NCI-H146 (cell line): ENCODE data around the gene DAAM2.

Experiments
- DNase-seq: peaks from one replicate; lab custom pipeline; 2025; lab: John Stamatoyannopoulos, UW

The DAAM2 gene

DNA sequence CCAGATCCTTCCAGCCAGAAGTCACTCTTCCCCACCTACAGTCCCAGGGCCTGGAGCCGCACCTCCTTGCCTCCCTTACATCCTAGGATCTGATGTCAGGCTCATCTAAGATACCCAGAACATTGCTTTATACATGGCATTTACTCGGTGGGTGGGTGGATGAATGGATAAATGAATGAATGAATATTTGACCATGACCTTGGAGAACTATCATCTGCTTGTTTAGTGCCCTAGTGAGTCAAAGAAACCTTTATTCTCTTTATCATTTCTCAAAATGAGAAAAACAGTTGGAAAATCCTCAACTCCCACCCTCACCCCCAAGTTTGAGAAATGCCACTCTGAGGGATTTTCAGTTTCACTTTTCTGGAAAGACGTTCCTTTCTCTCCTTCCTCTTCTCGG, 56.0 kb downstream of the DAAM2 start:
- DNase-seq, result no peak

DNA sequence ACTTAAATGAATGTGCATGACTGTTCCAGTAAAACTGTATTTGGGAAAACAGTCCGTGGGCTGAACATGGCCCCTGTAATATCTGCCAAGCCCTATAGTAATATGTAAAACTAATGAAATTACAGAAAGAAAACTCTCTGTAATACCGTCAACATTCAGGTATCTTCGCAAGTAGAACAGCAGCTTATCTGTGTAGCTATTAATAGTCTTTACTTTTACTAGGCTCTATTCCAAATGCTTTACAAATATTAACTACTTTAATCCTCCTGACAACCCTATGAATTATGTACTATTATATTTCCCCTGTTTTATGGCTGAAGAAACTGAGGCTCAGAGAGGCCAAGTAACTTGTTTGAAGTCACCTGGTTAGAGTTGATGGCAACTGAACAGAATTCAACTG, 57.1 kb downstream of the DAAM2 start:
- no peak for DNase-seq

DNA sequence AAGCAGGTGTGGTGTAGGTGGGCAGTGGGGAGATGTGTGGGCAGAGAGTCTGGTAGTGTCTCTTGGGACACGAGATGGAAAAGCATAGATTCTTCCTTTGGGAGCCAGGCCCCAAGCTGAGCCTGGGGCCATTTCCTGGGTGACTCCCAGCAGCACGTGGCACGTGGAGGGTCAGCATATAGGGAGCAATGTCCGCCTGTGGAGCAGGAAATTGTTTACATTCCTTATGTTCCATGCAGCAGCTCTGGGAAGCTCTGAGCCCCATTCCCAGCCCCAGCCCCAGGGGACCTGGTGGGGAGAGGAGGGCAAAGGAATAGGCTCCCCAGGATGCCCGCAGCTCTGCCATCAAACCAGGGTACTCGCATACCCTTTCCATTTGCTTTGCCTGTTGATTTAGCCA, 57.6 kb downstream of the DAAM2 start:
- DNase-seq, result no peak

DNA sequence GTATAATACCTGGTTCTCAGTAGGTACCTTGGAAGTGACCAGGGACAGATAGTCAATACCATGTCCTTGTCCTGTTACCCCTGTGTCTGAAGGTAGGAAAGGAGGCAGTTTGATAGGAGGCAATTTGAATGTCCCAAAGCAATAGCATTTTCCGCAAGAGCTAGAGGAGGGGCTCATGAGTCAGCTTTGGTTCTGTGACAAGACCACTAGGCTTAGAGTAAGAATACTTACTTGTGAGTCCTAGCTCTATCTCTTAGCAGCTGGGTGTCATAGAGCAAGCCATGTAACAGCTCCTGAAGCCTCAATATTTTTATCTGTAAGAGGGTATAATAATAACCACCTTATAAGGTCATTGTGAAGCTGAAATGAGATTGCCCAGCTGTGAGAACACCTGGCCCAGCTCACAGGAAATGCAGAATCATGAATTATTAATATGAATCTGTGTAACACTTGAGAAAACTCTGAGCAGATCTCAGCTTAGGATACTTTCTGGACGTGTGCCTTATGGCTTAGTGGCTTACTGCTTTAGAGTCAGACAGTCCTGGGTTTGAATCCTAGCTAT, 58.6 kb downstream of the DAAM2 start:
- no peak for DNase-seq

DNA sequence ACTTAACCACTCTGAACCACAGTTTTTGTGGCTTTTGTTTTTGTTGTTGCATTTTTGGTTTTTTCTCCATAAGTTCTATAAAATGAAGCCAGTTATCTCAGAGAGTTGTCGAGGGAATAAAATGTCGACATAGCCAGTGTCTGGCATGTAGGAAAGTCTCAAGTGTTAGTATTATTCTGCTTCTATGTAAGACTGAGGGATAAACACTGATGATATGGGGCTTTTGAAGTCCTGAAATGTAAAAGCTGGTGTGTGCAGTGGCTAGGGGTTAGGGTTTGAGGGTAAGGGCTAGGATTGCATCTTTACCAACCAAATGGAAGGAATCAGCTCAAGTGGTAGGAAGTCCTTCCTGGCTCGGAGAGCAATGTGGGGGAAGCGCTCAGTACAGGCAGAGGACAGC, 59.2 kb downstream of the DAAM2 start:
- no peak for DNase-seq

DNA sequence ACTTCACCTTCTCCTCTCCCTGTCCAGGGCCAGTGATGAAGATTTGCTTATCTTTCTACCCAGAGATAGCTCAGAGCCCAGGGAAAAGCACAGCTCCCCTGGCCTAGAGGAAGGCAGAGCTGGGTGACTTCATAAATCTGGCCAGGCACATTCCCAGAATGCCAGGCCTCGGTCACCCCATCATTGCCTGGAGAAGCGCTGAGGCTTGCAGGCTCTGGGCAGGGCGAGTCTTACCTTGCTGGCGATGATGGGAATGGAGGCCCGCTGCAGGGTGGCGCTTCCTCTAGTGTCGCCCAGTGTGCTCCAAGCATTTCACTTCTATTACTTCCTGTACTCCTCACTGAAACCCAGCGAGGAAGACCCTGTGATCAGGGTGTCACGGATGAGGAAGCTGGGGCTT, 60.1 kb downstream of the DAAM2 start:
- no peak for DNase-seq

DNA sequence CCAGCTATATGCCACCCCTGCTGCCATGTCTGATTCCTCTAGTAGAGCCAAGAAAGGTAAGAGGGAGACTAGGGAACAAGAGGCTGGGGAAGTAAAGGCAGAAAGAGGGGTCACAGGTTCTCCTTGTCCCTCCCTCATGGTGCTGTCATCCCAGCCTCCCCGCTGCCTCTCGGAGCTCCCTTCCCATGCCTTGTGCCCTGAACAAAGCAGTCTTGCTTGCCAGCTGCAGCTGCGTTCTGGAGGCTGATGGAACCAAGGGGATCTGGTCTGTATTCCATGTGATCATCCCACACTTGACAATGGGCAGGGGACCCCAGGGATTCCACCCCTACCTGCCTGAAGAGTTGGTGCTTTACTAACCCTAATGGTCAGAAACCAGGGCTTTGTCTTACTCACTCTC, 61.4 kb downstream of the DAAM2 start:
- DNase-seq, result no peak

DNA sequence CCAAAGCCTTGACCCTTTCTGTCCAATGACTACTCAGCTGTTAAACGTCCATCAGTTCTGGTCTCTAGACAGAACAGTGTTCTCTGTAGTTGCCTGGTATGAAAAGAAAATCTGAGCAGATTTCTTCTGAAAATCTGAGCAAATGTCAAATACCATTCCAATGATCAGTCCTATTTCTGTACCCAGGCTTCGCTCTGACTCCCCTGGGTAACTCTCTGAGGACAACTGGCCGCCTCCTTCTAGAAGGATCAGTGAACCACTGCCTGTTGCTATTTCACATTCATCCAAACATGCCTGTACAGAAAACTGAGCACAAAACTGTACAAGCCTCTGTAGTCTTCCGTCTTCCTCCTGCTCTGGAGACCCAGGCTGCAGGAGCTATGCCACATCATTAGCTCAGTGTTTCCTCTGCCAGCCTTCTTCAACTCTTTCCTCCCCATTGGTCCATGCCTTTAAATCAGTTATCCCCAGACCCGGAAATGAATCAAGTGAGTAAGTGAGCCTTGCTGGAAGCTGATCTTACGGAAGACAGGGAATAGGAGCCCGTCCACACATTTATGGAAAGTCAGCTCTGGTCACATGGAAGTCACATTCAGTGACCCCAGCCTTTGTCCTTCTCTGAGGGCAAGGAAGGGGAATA, 63.3 kb downstream of the DAAM2 start:
- DNase-seq, result no peak

DNA sequence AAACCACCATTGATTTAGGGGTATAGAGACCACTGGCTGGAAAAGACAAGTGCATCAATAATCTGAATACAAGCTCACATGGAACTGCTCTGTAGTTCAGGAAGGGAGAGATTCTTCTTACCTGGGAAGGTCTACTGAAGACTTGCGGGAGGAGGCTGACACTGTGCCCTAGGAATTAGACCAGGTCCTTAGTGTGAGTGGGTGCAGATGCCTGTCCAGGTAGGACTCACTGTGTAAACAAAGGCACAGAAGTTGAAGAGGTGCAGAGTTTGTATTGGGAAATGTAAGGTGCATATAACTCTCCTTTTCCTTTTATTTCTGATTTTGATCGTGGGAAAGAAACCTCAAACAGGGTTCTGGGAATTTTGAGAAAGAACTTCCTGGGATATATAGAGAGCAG, 66.8 kb downstream of the DAAM2 start:
- DNase-seq, result no peak

DNA sequence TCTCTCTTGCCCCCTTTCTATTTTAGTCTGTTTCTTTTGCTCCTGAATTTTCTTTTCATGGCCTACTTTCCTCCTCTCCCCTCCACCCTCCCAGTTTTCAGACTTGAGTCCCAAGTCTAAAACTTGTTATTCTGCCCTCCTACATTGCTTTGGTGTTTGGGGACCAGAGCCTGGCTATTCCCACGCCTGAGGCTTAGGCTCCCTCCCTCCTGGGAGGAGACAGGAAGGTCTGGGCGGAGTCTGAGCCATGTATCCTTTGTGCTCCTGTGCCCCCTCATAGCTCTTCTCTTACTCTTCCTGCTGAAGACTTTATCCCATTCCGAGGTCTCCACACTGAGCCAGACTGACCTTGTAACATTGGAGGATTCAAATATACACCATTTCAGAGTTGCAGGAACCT, 69.5 kb downstream of the DAAM2 start:
- no peak for DNase-seq

DNA sequence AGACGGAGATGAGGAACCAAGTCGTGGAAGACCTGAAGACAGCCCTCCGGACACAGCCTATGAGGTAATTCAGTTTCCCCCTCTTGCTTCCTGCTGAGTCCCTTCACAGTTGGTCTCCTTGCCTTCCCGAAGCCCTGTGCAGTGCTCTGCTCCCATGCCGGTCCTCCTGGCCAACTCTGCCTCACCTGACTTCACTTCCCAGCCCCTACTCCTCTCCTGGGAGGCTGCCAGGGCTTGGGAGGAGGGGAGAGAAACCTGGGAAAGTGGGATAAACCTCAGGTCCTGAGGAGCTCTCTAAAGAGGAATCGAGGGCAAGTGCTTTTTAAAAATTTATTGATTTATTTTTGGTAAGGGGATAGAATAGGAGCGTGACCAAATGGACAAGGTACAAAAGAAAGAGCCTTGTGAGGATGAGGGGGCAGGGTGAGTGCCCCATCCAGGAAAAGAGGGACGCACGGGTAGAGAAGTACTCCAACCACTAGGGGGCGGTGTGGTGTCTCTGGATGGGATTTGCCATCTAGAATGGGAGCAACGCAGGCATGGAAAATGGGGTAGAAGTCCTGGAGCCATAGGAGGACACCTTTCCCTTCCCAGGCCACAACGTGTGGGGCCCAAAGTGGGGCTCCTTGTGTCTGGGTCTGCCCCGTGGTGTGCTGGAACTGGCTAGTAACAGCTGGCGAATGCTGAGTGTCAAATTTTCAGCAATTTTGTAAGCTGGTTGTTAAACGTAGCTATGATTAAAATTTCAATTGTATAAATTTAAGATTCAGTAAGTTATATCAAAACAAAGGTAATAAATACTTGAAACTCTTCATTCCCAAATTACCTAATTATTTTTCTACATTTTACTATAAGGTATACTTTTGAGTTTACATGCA, 73.1 kb downstream of the DAAM2 start:
- DNase-seq, result peak; percentile 81

DNA sequence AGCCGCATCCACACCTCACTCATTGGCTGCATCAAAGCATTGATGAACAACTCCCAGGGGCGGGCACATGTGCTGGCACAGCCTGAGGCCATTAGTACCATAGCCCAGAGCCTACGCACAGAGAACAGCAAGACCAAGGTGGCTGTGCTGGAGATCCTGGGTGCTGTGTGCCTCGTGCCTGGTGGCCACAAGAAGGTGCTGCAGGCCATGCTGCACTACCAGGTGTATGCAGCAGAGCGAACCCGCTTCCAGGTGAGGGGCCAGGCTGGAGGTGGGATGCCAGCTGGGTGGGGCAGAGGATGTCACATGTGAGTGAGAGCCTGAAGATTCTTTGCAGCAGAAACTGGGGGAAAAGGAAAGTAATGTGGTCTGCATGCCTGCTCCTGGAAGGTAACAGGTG, 75.4 kb downstream of the DAAM2 start:
- DNase-seq, result no peak

DNA sequence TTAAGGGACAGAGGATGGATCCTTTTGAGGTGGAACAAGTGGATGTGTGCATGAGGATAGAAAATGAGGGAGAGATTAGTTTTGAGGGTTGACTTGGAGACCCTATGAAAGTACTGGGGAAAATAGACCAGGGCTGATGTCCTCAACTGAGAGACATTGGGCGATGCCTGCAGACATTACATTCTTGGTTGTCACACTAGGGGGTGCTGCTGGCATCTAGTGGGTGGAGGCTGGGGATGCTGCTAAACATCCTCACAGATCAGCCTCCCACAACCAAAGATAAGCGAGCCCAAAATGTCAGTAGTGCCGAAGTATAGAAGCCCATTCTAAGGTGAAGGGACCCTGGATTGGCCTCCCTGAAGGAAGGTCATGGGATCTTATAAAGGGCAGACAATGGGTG, 78.8 kb downstream of the DAAM2 start:
- DNase-seq, result no peak

DNA sequence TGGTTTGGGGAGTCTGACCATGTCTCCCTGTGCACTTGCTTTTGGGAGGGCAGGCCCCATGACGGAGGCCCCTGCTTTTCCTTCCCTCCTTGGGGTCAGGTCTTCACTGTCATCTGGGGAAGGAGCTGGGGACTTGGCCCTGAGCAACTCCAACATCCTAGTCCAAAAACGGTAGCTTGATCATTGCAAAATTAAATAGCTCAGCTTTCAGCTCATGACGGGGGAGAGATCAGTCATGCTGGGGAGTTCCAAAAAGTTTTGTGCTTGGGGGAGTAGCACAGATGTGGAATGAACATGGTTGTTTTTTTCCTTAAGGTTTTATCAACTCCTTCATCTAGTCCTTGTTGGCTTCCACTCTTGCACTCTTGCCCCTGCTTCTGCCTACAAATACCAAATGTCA, 81.3 kb downstream of the DAAM2 start:
- no peak for DNase-seq

DNA sequence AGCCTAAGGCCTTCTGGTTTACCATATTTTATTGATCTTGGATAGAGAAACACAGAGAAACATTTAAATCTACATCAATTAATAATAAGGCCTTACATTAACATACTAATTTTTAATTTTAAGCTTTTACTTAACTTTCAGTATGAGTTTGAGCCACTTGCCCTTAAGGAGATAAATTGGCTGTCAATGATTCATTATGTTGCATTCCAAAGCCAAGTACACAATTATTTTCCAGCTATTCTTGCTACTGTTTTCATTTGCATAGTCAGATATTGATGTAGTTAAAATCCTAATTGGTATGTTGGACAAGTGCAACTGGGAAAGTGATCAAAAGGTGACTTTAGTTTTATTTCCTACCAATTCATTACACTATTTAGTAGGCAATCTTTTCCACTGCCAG, 83.9 kb downstream of the DAAM2 start:
- no peak for DNase-seq

DNA sequence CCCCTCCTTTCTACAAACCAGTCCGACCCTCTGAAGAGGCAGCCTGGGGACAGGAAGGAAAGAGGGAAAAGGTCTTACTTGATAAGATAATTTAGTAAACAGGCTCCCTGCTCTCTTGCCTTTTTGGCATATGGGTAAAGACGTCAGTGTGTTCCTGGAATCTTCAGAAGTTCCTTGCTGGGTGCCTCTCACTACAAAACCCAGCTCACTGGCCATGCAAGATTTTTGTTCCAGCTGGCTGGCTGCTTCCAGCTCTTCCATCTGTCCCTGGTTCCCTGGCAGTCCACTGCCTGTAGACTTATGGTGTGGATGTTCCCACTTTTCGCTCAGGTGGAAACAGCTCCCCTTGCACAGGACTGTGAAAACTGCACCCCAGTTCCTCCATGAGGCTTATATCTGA, 84.7 kb downstream of the DAAM2 start:
- DNase-seq, result no peak

DNA sequence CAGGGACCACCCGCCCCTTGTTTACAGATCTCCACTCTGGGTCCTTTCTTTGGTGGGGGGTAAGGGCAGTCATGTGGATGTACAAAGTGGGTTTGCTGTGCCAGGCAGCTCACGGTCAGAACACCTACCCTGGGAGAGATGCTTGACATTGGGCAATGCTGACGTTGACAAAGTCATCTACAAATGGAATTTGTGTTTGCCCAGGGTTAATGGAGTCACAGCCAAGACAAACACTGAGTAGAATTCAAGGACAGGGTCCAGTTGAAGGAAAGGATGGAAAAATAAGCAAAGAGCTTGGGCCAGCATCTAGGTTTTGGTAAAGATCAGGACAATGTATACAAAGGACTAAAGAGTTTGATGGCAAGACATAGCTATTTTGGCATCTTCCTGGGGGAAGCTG, 87.4 kb downstream of the DAAM2 start:
- no peak for DNase-seq

DNA sequence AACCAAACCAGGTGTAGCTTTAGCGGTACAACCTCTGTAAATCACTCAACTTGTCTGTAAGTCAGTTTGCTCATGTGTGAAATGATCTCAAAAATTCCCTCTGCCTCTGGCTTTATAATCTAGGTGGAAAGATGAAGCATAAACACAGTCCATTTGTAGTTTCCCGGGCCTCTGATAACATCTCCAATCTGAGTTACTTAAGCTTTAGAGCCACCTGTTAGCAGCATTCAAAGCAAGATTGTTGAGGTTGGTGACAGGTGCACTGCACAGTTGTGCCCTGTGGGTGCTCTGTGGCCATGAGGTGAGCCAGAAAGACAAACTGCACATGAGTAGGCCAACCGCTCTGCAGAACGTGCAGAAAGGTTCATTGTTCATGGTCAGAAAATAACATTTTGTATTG, 88.4 kb downstream of the DAAM2 start:
- no peak for DNase-seq

DNA sequence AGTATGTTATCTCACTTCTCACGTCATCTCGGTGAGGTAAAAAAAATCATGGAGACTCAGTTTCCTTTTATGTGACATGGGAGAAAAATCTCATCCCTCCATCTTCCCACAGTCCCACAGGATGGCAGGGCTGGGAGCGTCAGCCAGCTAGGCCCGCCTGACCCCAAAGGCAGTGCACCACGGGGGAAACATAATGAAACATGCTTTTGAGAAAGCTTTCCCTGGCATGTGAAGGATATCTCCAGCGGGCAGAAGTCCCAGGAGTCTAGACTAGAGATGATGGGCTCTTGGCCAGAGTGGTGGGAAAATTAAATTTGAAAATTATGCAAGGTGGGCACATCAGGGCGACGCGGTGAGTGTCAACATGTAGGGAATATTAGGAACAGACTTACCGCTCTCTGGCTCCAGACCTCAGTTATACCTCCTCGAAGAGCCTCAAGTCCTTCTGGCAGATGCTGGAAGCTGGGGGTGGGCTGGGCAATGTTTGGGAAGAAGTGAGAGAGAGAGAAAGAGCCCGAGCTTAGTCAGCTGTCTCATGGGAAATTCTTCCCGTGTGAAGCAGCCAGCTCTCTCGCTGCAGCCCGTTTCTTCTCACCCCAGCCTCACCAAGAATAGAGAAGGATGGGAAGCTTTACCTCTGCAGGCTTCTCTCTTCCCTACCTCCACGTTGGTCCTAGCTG, 89.8 kb downstream of the DAAM2 start:
- no peak for DNase-seq

DNA sequence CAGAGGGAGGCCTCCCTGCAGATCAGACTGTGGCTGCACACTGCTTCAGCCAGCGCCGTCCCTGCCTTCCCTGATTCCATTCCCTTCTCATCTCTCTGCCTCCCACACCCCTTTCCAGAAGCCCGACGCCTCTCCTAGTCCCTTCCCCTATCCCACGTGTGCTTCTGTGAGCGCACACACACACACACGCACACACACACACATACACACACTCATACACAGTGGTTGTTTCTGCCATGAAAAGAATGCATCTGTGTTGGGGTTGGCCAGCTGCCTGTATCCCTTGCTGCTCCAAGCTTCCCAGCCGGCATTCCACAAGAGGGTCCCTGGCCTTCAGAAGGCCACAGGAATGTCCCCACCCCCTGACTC, 90.3 kb downstream of the DAAM2 start:
- DNase-seq, result no peak

DNA sequence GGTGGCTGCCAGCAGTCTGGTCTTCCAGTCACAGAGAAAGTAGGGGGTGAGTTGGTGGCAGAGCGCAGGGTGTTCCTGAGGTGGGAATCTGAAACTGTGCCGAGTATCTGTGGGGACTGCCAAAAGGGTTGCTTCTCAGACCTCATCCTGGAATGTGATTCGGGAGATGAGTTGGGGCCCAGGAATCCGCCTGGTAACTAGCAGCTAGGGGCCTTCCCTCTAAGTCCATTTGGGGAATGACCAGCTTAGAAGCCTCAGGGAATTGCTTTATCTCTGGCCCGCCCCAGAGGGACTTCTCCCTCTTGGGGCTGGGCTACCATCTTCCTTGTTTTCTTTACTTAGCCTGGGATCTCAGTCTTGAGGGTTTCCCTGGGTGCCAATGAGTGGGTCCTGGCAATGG, 92.5 kb downstream of the DAAM2 start:
- no peak for DNase-seq

DNA sequence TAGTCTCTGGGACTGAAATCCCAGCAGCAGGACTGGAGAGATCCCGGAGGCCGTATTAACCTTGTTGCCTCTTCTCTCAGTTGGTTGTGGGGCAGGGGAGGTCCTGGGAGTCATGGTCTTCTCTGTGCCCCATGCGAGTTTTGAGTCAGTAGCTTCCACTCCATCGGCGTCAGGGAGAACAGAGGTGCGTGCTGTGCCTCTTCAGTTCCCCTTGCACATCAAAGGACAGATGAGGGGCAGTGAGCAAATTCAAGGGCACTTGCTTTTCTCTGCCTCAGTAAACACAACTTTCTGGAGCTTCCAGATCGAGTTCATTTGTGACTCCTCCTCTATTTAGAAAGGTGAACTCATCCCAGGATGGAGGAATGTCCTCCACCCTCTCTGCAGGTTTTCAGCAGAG, 93.5 kb downstream of the DAAM2 start:
- DNase-seq, result no peak

DNA sequence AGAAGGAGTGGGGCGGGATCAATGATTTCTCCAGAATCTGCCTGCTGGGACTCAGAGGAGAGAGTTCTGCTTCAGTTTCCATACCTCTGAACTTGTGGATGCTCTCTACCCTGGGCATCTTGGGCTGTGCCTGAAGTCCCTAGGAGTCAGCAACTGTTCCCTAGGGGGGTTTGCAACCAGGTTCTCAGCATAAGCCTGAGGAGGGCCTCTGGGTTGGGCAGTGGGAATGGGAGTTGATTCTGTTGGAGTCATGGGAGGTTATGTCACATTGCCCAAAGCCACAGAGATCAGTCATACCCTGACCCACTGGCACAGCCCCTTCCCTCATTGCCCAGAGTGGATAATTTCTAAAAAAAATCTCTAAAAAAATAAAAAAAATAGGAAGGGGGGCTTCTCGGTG, 94.7 kb downstream of the DAAM2 start:
- DNase-seq, result no peak
